Measurements from ENCODE around the gene FUZ. TPM values are rescaled to one million over a fixed set of nuclear protein-coding genes. Genes with fewer than 3 reads are reported as not detected.

FUZ gene
- total and polyA plus RNA-seq, 2 donors (not counting 1 experiment from before 2014, with no cell fraction given) = 30.2 to 31.5 TPM

- Histone ChIP-seq H2AFZ (ENCODE audit: insufficient read depth, low read depth, low read length, poor library complexity, severe bottlenecking) (no peak overlapping the region), H3K79me2 (ENCODE audit: control insufficient read depth, insufficient read depth, low read length) (peaks cover 31% of the 10 kb centered on the region), H4K20me1 (ENCODE audit: control insufficient read depth, insufficient read depth, low read length, poor library complexity, severe bottlenecking) (peaks cover 40% of the 10 kb centered on the region), H3K27me3 (replicated peaks in 1 of 4; ENCODE audit: control extremely low read depth in 1 of 4, control insufficient read depth in 3 of 4, insufficient read depth in 4 of 4, low read length in 3 of 4) (no peaks in the 10 kb centered on the region), H3K4me1 (ENCODE audit: control insufficient read depth in 2 of 2, insufficient read depth in 2 of 2, low read length in 2 of 2) (no peaks in the 10 kb centered on the region), H3K4me3 (ENCODE audit: control extremely low read depth in 1 of 5, extremely low read depth in 1 of 5, insufficient read depth in 1 of 5, low read depth in 2 of 5, low read length in 4 of 5) (no peak overlapping the region), H3K4me2 (replicated peaks; ENCODE audit: low read depth, low read length, poor library complexity, severe bottlenecking) (no peak overlapping the region), H3K9ac (ENCODE audit: low read length) (no peak overlapping the region), H3K9me3 (ENCODE audit: control extremely low read depth in 1 of 3, control insufficient read depth in 2 of 3, insufficient read depth in 1 of 3, low read length in 2 of 3) (peaks cover 0 to 2% (median 0%) of the 10 kb centered on the region in 3 donors), H3K27ac (ENCODE audit: low read length in 2 of 2) (no peak overlapping the region), H3K36me3 (replicated peaks in 1 of 2; ENCODE audit: control extremely low read depth in 1 of 2, control insufficient read depth in 1 of 2, extremely low read depth in 1 of 2, insufficient read depth in 2 of 2, low read length in 1 of 2) (peaks cover 0 to 91% of the 10 kb centered on the region in 2 experiments)
- intact Hi-C loops (cut with micrococcal nuclease) = no loop called here
- H3K9me3 Mint-ChIP-seq (ENCODE audit: insufficient read depth) = no peaks in the 10 kb centered on the region
- no peak for TF ChIP-seq EZH2 (IDR thresholded peaks at IDR 0.05; ENCODE audit: borderline replicate concordance, insufficient read depth, low read depth, low read length, poor library complexity, severe bottlenecking)
- TF ChIP-seq, protein P1, sequence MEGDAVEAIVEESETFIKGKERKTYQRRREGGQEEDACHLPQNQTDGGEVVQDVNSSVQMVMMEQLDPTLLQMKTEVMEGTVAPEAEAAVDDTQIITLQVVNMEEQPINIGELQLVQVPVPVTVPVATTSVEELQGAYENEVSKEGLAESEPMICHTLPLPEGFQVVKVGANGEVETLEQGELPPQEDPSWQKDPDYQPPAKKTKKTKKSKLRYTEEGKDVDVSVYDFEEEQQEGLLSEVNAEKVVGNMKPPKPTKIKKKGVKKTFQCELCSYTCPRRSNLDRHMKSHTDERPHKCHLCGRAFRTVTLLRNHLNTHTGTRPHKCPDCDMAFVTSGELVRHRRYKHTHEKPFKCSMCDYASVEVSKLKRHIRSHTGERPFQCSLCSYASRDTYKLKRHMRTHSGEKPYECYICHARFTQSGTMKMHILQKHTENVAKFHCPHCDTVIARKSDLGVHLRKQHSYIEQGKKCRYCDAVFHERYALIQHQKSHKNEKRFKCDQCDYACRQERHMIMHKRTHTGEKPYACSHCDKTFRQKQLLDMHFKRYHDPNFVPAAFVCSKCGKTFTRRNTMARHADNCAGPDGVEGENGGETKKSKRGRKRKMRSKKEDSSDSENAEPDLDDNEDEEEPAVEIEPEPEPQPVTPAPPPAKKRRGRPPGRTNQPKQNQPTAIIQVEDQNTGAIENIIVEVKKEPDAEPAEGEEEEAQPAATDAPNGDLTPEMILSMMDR (IDR thresholded peaks at IDR 0.05) = no peak
- H3K27ac Mint-ChIP-seq = no peak overlapping the region
- no peak for DNase-seq
- WGBS (ENCODE audit: insufficient coverage) = 93% methylated on average over 7 of the region's 9 CpGs
- POLR2A ChIA-PET = interaction anchor here (0.7 kb wide), 1 partner anchor 24 kb away, joined by 3 read pairs; no protein-coding TSS in a partner anchor
- H3K4me1 Mint-ChIP-seq = no peaks in the 10 kb centered on the region
- CTCF ChIA-PET = no interaction called here
- H3K4me3 Mint-ChIP-seq = no peak overlapping the region
- ATAC-seq (ENCODE audit: low read depth) = no peak
- H3K27me3 Mint-ChIP-seq = no peaks in the 10 kb centered on the region
These were observed 19.5 kb upstream of the FUZ start for GRCh38 chr19:49832556-49832955.

GRCh38 chr19:49831592-49831991 lies 18.5 kb upstream of the FUZ start:
- no peak overlapping the region for H3K27ac Mint-ChIP-seq
- peaks cover 0 to 92% of the 10 kb centered on the region in 2 experiments for H3K36me3 ChIP-seq (replicated peaks in 1 of 2; ENCODE audit: control extremely low read depth in 1 of 2, control insufficient read depth in 1 of 2, extremely low read depth in 1 of 2, insufficient read depth in 2 of 2, low read length in 1 of 2)
- POLR2A ChIA-PET = interaction anchor here (0.7 kb wide), 1 partner anchor 12 kb away, joined by 3 read pairs; no protein-coding TSS in a partner anchor

More at GRCh38 chr19:49831592-49831991, 18.5 kb upstream of the FUZ start:
- no peak overlapping the region for H3K4me3 Mint-ChIP-seq
- no peaks in the 10 kb centered on the region for H3K9me3 Mint-ChIP-seq (ENCODE audit: insufficient read depth)
- no peak for ATAC-seq (ENCODE audit: low read depth)
- peaks cover 40% of the 10 kb centered on the region for H3K79me2 ChIP-seq (ENCODE audit: control insufficient read depth, insufficient read depth, low read length)
- no peak overlapping the region for H3K4me2 ChIP-seq (replicated peaks; ENCODE audit: low read depth, low read length, poor library complexity, severe bottlenecking)
- no peak for TF ChIP-seq EZH2 (IDR thresholded peaks at IDR 0.05; ENCODE audit: borderline replicate concordance, insufficient read depth, low read depth, low read length, poor library complexity, severe bottlenecking)
- TF ChIP-seq, protein P1 (IDR thresholded peaks at IDR 0.05) = no peak
- no peak for DNase-seq
- no peak overlapping the region for H2AFZ ChIP-seq (ENCODE audit: insufficient read depth, low read depth, low read length, poor library complexity, severe bottlenecking)
- no peaks in the 10 kb centered on the region for H3K27me3 ChIP-seq (replicated peaks in 1 of 4; ENCODE audit: control extremely low read depth in 1 of 4, control insufficient read depth in 3 of 4, insufficient read depth in 4 of 4, low read length in 3 of 4)
- H3K9ac ChIP-seq (ENCODE audit: low read length) = no peak overlapping the region
- H3K4me3 ChIP-seq (ENCODE audit: control extremely low read depth in 1 of 5, extremely low read depth in 1 of 5, insufficient read depth in 1 of 5, low read depth in 2 of 5, low read length in 4 of 5) = no peak overlapping the region
- no peaks in the 10 kb centered on the region for H3K4me1 Mint-ChIP-seq
- no peaks in the 10 kb centered on the region for H3K4me1 ChIP-seq (ENCODE audit: control insufficient read depth in 2 of 2, insufficient read depth in 2 of 2, low read length in 2 of 2)
- no peak overlapping the region for H3K27ac ChIP-seq (ENCODE audit: low read length in 2 of 2)
- CTCF ChIA-PET = no interaction called here
- 88% methylated on average over 8 of the region's 8 CpGs for WGBS (ENCODE audit: insufficient coverage)
- H3K27me3 Mint-ChIP-seq = no peaks in the 10 kb centered on the region
- intact Hi-C loops (cut with micrococcal nuclease) = no loop called here
- peaks cover 49% of the 10 kb centered on the region for H4K20me1 ChIP-seq (ENCODE audit: control insufficient read depth, insufficient read depth, low read length, poor library complexity, severe bottlenecking)
- H3K9me3 ChIP-seq (ENCODE audit: control extremely low read depth in 1 of 3, control insufficient read depth in 2 of 3, insufficient read depth in 1 of 3, low read length in 2 of 3) = peaks cover 0 to 2% (median 0%) of the 10 kb centered on the region in 3 donors
